Activated B cell treated with CpG ODN at 0.5 μM for 24 hours (primary cell): ENCODE measurements around the gene ACAD11. TPM values are rescaled to one million over a fixed set of nuclear protein-coding genes. Genes with fewer than 3 reads are reported as not detected.

Source experiments
- ATAC-seq: fragments of 200-7000 bp; cut with Tn5 transposase; one replicate; pipeline ENCODE4 v1.10.0; 2021; ENCODE audit warnings: low read depth, mild to moderate bottlenecking, moderate library complexity
- CTCF ChIA-PET: fragments of 350-600 bp; sonication (Branson Sonifier 250); formaldehyde crosslinking; loops from one replicate; lab custom pipeline; 2021; ENCODE audit warnings: antibody characterized with exemption; lab: Charles Lee
- POLR2A ChIA-PET: fragments of 350-600 bp; sonication (Branson Sonifier 250); formaldehyde crosslinking; loops from one replicate; lab custom pipeline; 2021; ENCODE audit warnings: antibody characterized with exemption; lab: Charles Lee
- DNase-seq: peaks from one replicate; pipeline ENCODE4 v3.0.0; 2022
- H3K27ac Mint-ChIP-seq: one replicate; pipeline ENCODE4 v1.8.0; 2020; ENCODE audit warnings: mixed read lengths
- H3K27me3 Mint-ChIP-seq: one replicate; pipeline ENCODE4 v1.8.0; 2021; ENCODE audit warnings: mixed read lengths
- H3K36me3 Mint-ChIP-seq: one replicate; pipeline ENCODE4 v1.8.0; 2021; ENCODE audit warnings: low read depth, mixed read lengths
- H3K4me1 Mint-ChIP-seq: one replicate; pipeline ENCODE4 v1.8.0; 2021; ENCODE audit warnings: mixed read lengths
- H3K4me3 Mint-ChIP-seq: one replicate; pipeline ENCODE4 v1.8.0; 2020; ENCODE audit warnings: mild to moderate bottlenecking, mixed read lengths
- H3K9me3 Mint-ChIP-seq: one replicate; pipeline ENCODE4 v1.8.0; 2020; ENCODE audit warnings: mixed read lengths
- CTCF ChIP-seq: fragments of 200-600 bp; IDR thresholded peaks from one replicate; pipeline ENCODE4 v1.8.0; 2022; ENCODE audit warnings: antibody characterized with exemption, mild to moderate bottlenecking
- intact Hi-C: fragments of 100-400 bp; cut with micrococcal nuclease; formaldehyde crosslinking; loops from one replicate; pipeline ENCODE4 v1.15.1; 2024
- total RNA-seq: library from RNA; stranded (reverse); gene quantifications from 2 replicates; pipeline ENCODE4 v1.2.3, GENCODE V29; 2022

The ACAD11 gene
- total RNA-seq, 1 donor from 2014 or later, result 24.0 TPM

DNA sequence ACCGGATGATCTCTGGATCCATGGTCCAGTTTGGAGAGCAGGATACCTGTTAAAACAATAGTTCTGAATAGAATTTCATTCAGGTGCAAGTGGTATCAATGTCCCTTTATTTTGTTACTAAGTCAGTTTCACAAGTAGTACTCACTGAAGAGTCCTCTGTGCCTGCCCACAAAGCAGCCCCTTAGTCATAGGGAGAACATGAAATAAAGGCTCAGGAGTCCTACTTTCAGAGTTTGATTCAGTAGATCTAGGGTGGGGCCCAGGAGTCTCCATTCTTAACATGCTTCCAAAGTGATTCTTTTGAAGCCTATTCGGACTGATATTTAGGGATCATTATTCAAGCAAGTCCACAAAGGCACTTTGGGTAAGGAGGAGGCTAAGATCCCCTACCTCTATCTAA lies 142.3 kb downstream of the ACAD11 start:
- no peak for TF ChIP-seq CTCF
- ATAC-seq (no peak), DNase-seq (no peak)
- peaks cover 79% of the 10 kb centered on the region for H3K36me3 Mint-ChIP-seq
- no peaks in the 10 kb centered on the region for H3K9me3 Mint-ChIP-seq
- no peak overlapping the region for H3K27ac Mint-ChIP-seq
- POLR2A ChIA-PET, result no interaction called here
- CTCF ChIA-PET, result no interaction called here
- H3K27me3 Mint-ChIP-seq, result no peaks in the 10 kb centered on the region
- intact Hi-C loops, result no loop called here
- H3K4me1 Mint-ChIP-seq, result no peaks in the 10 kb centered on the region
- H3K4me3 Mint-ChIP-seq, result no peak overlapping the region

GRCh38 chr3:132513057-132513456 lies 146.6 kb downstream of the ACAD11 start:
- ChIA-PET CTCF (no interaction called here), POLR2A (no interaction called here)
- DNase-seq, result no peak
- H3K27me3 Mint-ChIP-seq, result no peaks in the 10 kb centered on the region
- intact Hi-C loops, result no loop called here
- peaks cover 82% of the 10 kb centered on the region for H3K36me3 Mint-ChIP-seq
- no peak overlapping the region for H3K4me3 Mint-ChIP-seq
- no peak for ATAC-seq
- no peak for TF ChIP-seq CTCF
- H3K9me3 Mint-ChIP-seq, result no peaks in the 10 kb centered on the region
- no peak overlapping the region for H3K27ac Mint-ChIP-seq
- no peaks in the 10 kb centered on the region for H3K4me1 Mint-ChIP-seq

DNA sequence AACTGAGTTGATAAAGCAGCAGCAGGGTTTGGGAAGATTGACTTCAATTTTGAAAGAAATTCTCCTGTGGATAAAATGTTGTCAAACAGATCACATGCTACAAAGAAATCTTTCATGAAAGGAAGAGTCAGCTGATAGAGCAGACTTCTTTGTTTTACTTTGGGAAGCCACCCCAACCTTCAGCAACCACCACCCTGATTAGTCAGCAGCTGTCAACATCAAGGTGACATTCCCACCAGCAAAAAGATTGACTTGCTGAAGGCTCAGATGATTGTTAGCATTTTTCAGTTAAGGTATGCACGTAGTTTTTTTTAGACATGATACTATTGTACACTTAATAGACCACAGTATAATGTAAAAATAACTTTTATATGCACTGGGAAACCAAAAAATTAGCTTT lies 150.1 kb downstream of the ACAD11 start:
- H3K27ac Mint-ChIP-seq, result no peak overlapping the region
- intact Hi-C loops, result no loop called here
- TF ChIP-seq CTCF, result no peak
- ATAC-seq (no peak), DNase-seq (no peak)
- ChIA-PET CTCF (no interaction called here), POLR2A (no interaction called here)
- H3K27me3 Mint-ChIP-seq, result no peaks in the 10 kb centered on the region
- peaks cover 75% of the 10 kb centered on the region for H3K36me3 Mint-ChIP-seq
- H3K4me3 Mint-ChIP-seq, result no peak overlapping the region
- no peaks in the 10 kb centered on the region for H3K9me3 Mint-ChIP-seq
- no peaks in the 10 kb centered on the region for H3K4me1 Mint-ChIP-seq

DNA sequence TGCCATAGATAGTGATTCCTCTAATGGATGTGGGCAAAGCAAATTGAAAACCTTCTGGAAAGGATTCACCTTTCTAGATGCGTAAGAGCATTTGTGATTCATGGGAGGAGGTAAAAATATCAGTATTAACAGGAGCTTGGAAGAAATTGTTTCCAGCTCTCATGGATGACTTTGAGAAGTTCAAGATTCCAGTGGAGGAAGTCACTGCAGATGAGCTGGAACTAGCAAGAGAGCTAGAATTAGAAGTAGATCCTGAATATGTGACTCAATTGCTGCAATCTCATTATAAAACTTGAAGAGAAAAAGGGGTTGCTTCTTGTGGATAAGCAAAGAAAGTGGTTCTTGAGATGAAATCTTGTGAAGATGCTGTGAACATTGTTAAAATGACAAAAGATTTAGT lies 150.5 kb downstream of the ACAD11 start:
- H3K36me3 Mint-ChIP-seq, result peaks cover 73% of the 10 kb centered on the region
- no peaks in the 10 kb centered on the region for H3K9me3 Mint-ChIP-seq
- no peak for TF ChIP-seq CTCF
- no peak for DNase-seq
- no peaks in the 10 kb centered on the region for H3K27me3 Mint-ChIP-seq
- no peaks in the 10 kb centered on the region for H3K4me1 Mint-ChIP-seq
- intact Hi-C loops, result no loop called here
- no peak for ATAC-seq
- no peak overlapping the region for H3K27ac Mint-ChIP-seq
- CTCF ChIA-PET, result no interaction called here
- POLR2A ChIA-PET, result no interaction called here
- H3K4me3 Mint-ChIP-seq, result no peak overlapping the region

Other genes with a start within 250 kb of the ACAD11 start
- gene DNAJC13, start 242.3 kb downstream of the ACAD11 start, total RNA-seq, result 35.9 and 39.8 TPM in 2 replicates
- 0.11 and 0.15 TPM in 2 replicates for gene ACKR4, start 62.5 kb downstream of the ACAD11 start, total RNA-seq
- 34.3 and 36.4 TPM in 2 replicates for gene UBA5, start 520 bp upstream of the ACAD11 start, total RNA-seq
- gene NPHP3, start 62.6 kb upstream of the ACAD11 start, total RNA-seq, result 20.2 and 23.2 TPM in 2 replicates